ENCODE data around the gene FCN2. TPM values are rescaled to one million over a fixed set of nuclear protein-coding genes. Genes with fewer than 3 reads are reported as not detected.

Gene FCN2
- total RNA-seq, 2 donors from 2014 or later = not detected

- H3K27me3 ChIP-seq = no peaks in the 10 kb centered on the region
- peak overlapping the region in 1 of 2 donors; percentile 26 for H3K27ac ChIP-seq
- no peak for DNase-seq (ENCODE audit: low spot score)
- no peaks in the 10 kb centered on the region for H3K9me3 ChIP-seq
- no peak for TF ChIP-seq CTCF (IDR thresholded peaks at IDR 0.05)
- H3K4me3 ChIP-seq = no peak overlapping the region
- H3K4me1 ChIP-seq = peaks cover 0 to 37% of the 10 kb centered on the region in 2 donors
- H3K36me3 ChIP-seq = no peaks in the 10 kb centered on the region
Measured at GRCh38 chr9:134897584-134898170, 17.1 kb downstream of the FCN2 start.

- DNase-seq (ENCODE audit: low spot score) = no peak
- H3K4me3 ChIP-seq = no peak overlapping the region
- H3K4me1 ChIP-seq = peaks cover 0 to 37% of the 10 kb centered on the region in 2 donors
- TF ChIP-seq CTCF (IDR thresholded peaks at IDR 0.05) = no peak
- H3K27me3 ChIP-seq = no peaks in the 10 kb centered on the region
- no peaks in the 10 kb centered on the region for H3K36me3 ChIP-seq
- H3K9me3 ChIP-seq = no peaks in the 10 kb centered on the region
- H3K27ac ChIP-seq = no peak overlapping the region
Measured at GRCh38 chr9:134898319-134898718, 17.7 kb downstream of the FCN2 start.

GRCh38 chr9:134899168-134899567, 18.6 kb downstream of the FCN2 start:
- H3K27me3 ChIP-seq = no peaks in the 10 kb centered on the region
- peaks cover 0 to 37% of the 10 kb centered on the region in 2 donors for H3K4me1 ChIP-seq
- H3K4me3 ChIP-seq = no peak overlapping the region
- no peak for DNase-seq (ENCODE audit: low spot score)
- no peak overlapping the region for H3K27ac ChIP-seq
- no peak for TF ChIP-seq CTCF (IDR thresholded peaks at IDR 0.05)
- no peaks in the 10 kb centered on the region for H3K9me3 ChIP-seq
- H3K36me3 ChIP-seq = no peaks in the 10 kb centered on the region

GRCh38 chr9:134899818-134900217, 19.2 kb downstream of the FCN2 start:
- Histone ChIP-seq H3K27me3 (no peaks in the 10 kb centered on the region), H3K36me3 (no peaks in the 10 kb centered on the region), H3K4me3 (no peak overlapping the region), H3K4me1 (peaks cover 0 to 34% of the 10 kb centered on the region in 2 donors), H3K27ac (no peak overlapping the region), H3K9me3 (no peaks in the 10 kb centered on the region)
- DNase-seq (ENCODE audit: low spot score) = no peak
- TF ChIP-seq CTCF (IDR thresholded peaks at IDR 0.05) = no peak

GRCh38 chr9:134902936-134903335, 22.3 kb downstream of the FCN2 start:
- Histone ChIP-seq H3K36me3 (no peaks in the 10 kb centered on the region), H3K4me3 (no peak overlapping the region), H3K4me1 (peaks cover 0 to 6% of the 10 kb centered on the region in 2 donors), H3K27ac (no peak overlapping the region), H3K27me3 (no peaks in the 10 kb centered on the region), H3K9me3 (no peaks in the 10 kb centered on the region)
- DNase-seq (ENCODE audit: low spot score) = no peak
- TF ChIP-seq CTCF (IDR thresholded peaks at IDR 0.05) = no peak

All from right atrium auricular region (tissue), 2 donors.